ENCODE results near the gene ZNF492.

GRCh38 chr19:22602631-22603272, 31.4 kb upstream of the ZNF492 start:
- TF ChIP-seq CTCF (conservative IDR thresholded peaks at IDR 0.05; ENCODE audit: low read length) = no peak
- no peak for TF ChIP-seq EZH2phosphoT487 (IDR thresholded peaks at IDR 0.05; ENCODE audit: borderline replicate concordance, low read depth, low read length)
